Activated T-helper 1 cell treated with anti-CD3 and anti-CD28 coated beads, Interleukin-12 subunit alpha, Interleukin-12 subunit beta, Interleukin-2, Interleukin-4 antibody, amounts not matched to agents 30 ng/mL and 10 ng/mL and 1 ng/mL, durations not matched to agents 14 hours and 24 hours and 36 hours (primary cell): Measurements from ENCODE around the gene MOXD1. TPM values are rescaled to one million over a fixed set of nuclear protein-coding genes. Genes with fewer than 3 reads are reported as not detected.

Experiments used
- DNase-seq: peaks from one replicate; pipeline ENCODE4 v3.0.0; 2021; ENCODE audit warnings: low spot score
- H3K27ac Mint-ChIP-seq: one replicate; pipeline ENCODE4 v1.8.0; 2021; ENCODE audit warnings: mild to moderate bottlenecking, mixed read lengths
- H3K27me3 Mint-ChIP-seq: one replicate; pipeline ENCODE4 v1.8.0; 2022; ENCODE audit warnings: mild to moderate bottlenecking, moderate library complexity, mixed read lengths; ENCODE audit not compliant: insufficient read depth
- H3K36me3 Mint-ChIP-seq: one replicate; pipeline ENCODE4 v1.8.0; 2021; ENCODE audit warnings: low read depth, mixed read lengths
- H3K4me1 Mint-ChIP-seq: one replicate; pipeline ENCODE4 v1.8.0; 2021; ENCODE audit warnings: low read depth, mixed read lengths
- H3K4me3 Mint-ChIP-seq: one replicate; pipeline ENCODE4 v1.8.0; 2021; ENCODE audit warnings: mild to moderate bottlenecking, moderate library complexity, mixed read lengths
- H3K9me3 Mint-ChIP-seq: one replicate; pipeline ENCODE4 v1.8.0; 2021; ENCODE audit warnings: mixed read lengths
- intact Hi-C: fragments of 100-400 bp; cut with micrococcal nuclease; formaldehyde crosslinking; loops from one replicate; pipeline ENCODE4 v1.15.1; 2024
- total RNA-seq: library from RNA; stranded (reverse); gene quantifications from 2 replicates; pipeline ENCODE4 v1.2.3, GENCODE V29; 2022

MOXD1 gene
- total RNA-seq, 1 donor from 2014 or later = 0.29 TPM

- H3K9me3 Mint-ChIP-seq = no peaks in the 10 kb centered on the region
- H3K27ac Mint-ChIP-seq = no peak overlapping the region
- no peak for DNase-seq
- no peaks in the 10 kb centered on the region for H3K4me1 Mint-ChIP-seq
- no peaks in the 10 kb centered on the region for H3K36me3 Mint-ChIP-seq
- H3K27me3 Mint-ChIP-seq = peaks cover 7% of the 10 kb centered on the region
- H3K4me3 Mint-ChIP-seq = no peak overlapping the region
- intact Hi-C loops = no loop called here
Measured at GRCh38 chr6:132256457-132256856, 144.8 kb downstream of the MOXD1 start.

GRCh38 chr6:132253906-132254305 is 147.4 kb downstream of the MOXD1 start:
- H3K4me3 Mint-ChIP-seq = no peak overlapping the region
- DNase-seq = no peak
- no peaks in the 10 kb centered on the region for H3K9me3 Mint-ChIP-seq
- intact Hi-C loops = no loop called here
- no peaks in the 10 kb centered on the region for H3K36me3 Mint-ChIP-seq
- H3K27me3 Mint-ChIP-seq = peaks cover 2% of the 10 kb centered on the region
- H3K27ac Mint-ChIP-seq = no peak overlapping the region
- H3K4me1 Mint-ChIP-seq = no peaks in the 10 kb centered on the region

GRCh38 chr6:132253211-132253610 is 148.1 kb downstream of the MOXD1 start:
- H3K27ac Mint-ChIP-seq = no peak overlapping the region
- no peaks in the 10 kb centered on the region for H3K9me3 Mint-ChIP-seq
- no peaks in the 10 kb centered on the region for H3K4me1 Mint-ChIP-seq
- H3K36me3 Mint-ChIP-seq = no peaks in the 10 kb centered on the region
- H3K4me3 Mint-ChIP-seq = no peak overlapping the region
- no peak for DNase-seq
- H3K27me3 Mint-ChIP-seq = peaks cover 2% of the 10 kb centered on the region
- intact Hi-C loops = no loop called here

GRCh38 chr6:132252113-132252512 is 149.2 kb downstream of the MOXD1 start:
- peaks cover 2% of the 10 kb centered on the region for H3K27me3 Mint-ChIP-seq
- intact Hi-C loops = no loop called here
- H3K4me3 Mint-ChIP-seq = no peak overlapping the region
- H3K9me3 Mint-ChIP-seq = no peaks in the 10 kb centered on the region
- no peak overlapping the region for H3K27ac Mint-ChIP-seq
- H3K4me1 Mint-ChIP-seq = no peaks in the 10 kb centered on the region
- no peak for DNase-seq
- no peaks in the 10 kb centered on the region for H3K36me3 Mint-ChIP-seq

- Mint-ChIP-seq H3K27me3 (peaks cover 2% of the 10 kb centered on the region), H3K27ac (no peak overlapping the region), H3K4me3 (no peak overlapping the region), H3K9me3 (no peaks in the 10 kb centered on the region), H3K36me3 (no peaks in the 10 kb centered on the region), H3K4me1 (no peaks in the 10 kb centered on the region)
- intact Hi-C loops = no loop called here
- no peak for DNase-seq
Measured at GRCh38 chr6:132251711-132252110, 149.6 kb downstream of the MOXD1 start.

- no peaks in the 10 kb centered on the region for H3K36me3 Mint-ChIP-seq
- H3K4me3 Mint-ChIP-seq = no peak overlapping the region
- H3K9me3 Mint-ChIP-seq = no peaks in the 10 kb centered on the region
- no peaks in the 10 kb centered on the region for H3K27me3 Mint-ChIP-seq
- no peaks in the 10 kb centered on the region for H3K4me1 Mint-ChIP-seq
- intact Hi-C loops = no loop called here
- DNase-seq = no peak
- H3K27ac Mint-ChIP-seq = no peak overlapping the region
Measured at GRCh38 chr6:132247381-132248159, 153.7 kb downstream of the MOXD1 start.

GRCh38 chr6:132246632-132247270 is 154.5 kb downstream of the MOXD1 start:
- intact Hi-C loops = no loop called here
- H3K9me3 Mint-ChIP-seq = no peaks in the 10 kb centered on the region
- H3K27me3 Mint-ChIP-seq = no peaks in the 10 kb centered on the region
- H3K36me3 Mint-ChIP-seq = no peaks in the 10 kb centered on the region
- no peak overlapping the region for H3K27ac Mint-ChIP-seq
- DNase-seq = no peak
- no peaks in the 10 kb centered on the region for H3K4me1 Mint-ChIP-seq
- no peak overlapping the region for H3K4me3 Mint-ChIP-seq

- no peak for DNase-seq
- Mint-ChIP-seq H3K36me3 (no peaks in the 10 kb centered on the region), H3K4me1 (no peaks in the 10 kb centered on the region), H3K27ac (no peak overlapping the region), H3K4me3 (no peak overlapping the region), H3K27me3 (no peaks in the 10 kb centered on the region), H3K9me3 (no peaks in the 10 kb centered on the region)
- intact Hi-C loops = no loop called here
Measured at GRCh38 chr6:132246120-132246617, 155.1 kb downstream of the MOXD1 start.

Other genes with a start within 250 kb of the MOXD1 start
- 17.3 and 17.5 TPM in 2 replicates for gene STX7, start 111.6 kb upstream of the MOXD1 start, total RNA-seq
- not detected in 2 replicates for gene TAAR9, start 136.8 kb upstream of the MOXD1 start, total RNA-seq
- gene TAAR8, start 151.2 kb upstream of the MOXD1 start, total RNA-seq = not detected in 2 replicates
- gene TAAR6, start 168.8 kb upstream of the MOXD1 start, total RNA-seq = not detected in 2 replicates
- gene TAAR5, start 188.3 kb upstream of the MOXD1 start, total RNA-seq = not detected in 2 replicates
- gene TAAR2, start 222.8 kb upstream of the MOXD1 start, total RNA-seq = not detected in 2 replicates